H1 (cell line): ENCODE measurements around the gene PRPF4. TPM values are rescaled to one million over a fixed set of nuclear protein-coding genes. Genes with fewer than 3 reads are reported as not detected.

Experiments used
- CTCF ChIA-PET: fragments of 300-600 bp; sonication (Branson Sonifier 250); formaldehyde crosslinking; loops from one replicate; lab custom pipeline; 2021; ENCODE audit not compliant: partially characterized antibody; lab: Charles Lee
- POLR2A ChIA-PET: fragments of 300-600 bp; sonication (Branson Sonifier 250); formaldehyde crosslinking; loops from one replicate; lab custom pipeline; 2021; ENCODE audit warnings: inconsistent platforms; ENCODE audit not compliant: partially characterized antibody; lab: Charles Lee
- DNase-seq, 2 experiments: peaks; one replicate each; pipeline versions ENCODE4 v3.0.0 to v3.0.0-alpha.2; 2010 to 2022; ENCODE audit warnings: low spot score in 2 of 2, low read depth in 1 of 2, mixed read lengths in 1 of 2
- FAIRE-seq: peaks from 2 replicates; lab custom pipeline; 2011; peaks lifted over from hg19 to GRCh38; lab: Jason Lieb, UNC
- H2AFZ ChIP-seq: 2 replicates; pipeline ENCODE4 v1.8.1; 2012; ENCODE audit warnings: low read length, inconsistent platforms
- H2AK5ac ChIP-seq: 2 replicates; pipeline ENCODE4 v1.6.1; 2013; ENCODE audit warnings: low read depth, low read length
- H2BK120ac ChIP-seq: replicated peaks from 2 replicates; pipeline ENCODE3; 2013; ENCODE audit warnings: low read depth, low read length, inconsistent platforms
- H2BK12ac ChIP-seq: 2 replicates; pipeline ENCODE4 v1.6.1; 2013; ENCODE audit warnings: low read depth, low read length
- H2BK15ac ChIP-seq: 2 replicates; pipeline ENCODE4 v1.6.1; 2013; ENCODE audit warnings: low read length
- H2BK20ac ChIP-seq: 2 replicates; pipeline ENCODE4 v1.6.1; 2013; ENCODE audit warnings: low read length
- H2BK5ac ChIP-seq: 2 replicates; pipeline ENCODE4 v1.6.1; 2013; ENCODE audit warnings: low read depth, low read length
- H3K14ac ChIP-seq: 2 replicates; pipeline ENCODE4 v1.6.1; 2013; ENCODE audit warnings: inconsistent platforms; ENCODE audit not compliant: insufficient read length
- H3K18ac ChIP-seq: 2 replicates; pipeline ENCODE4 v1.6.1; 2013; ENCODE audit warnings: low read length; ENCODE audit errors: extremely low read depth
- H3K23ac ChIP-seq: 2 replicates; pipeline ENCODE4 v1.6.1; 2013; ENCODE audit warnings: inconsistent platforms; ENCODE audit not compliant: insufficient read length
- H3K23me2 ChIP-seq: 2 replicates; pipeline ENCODE4 v1.6.1; 2013; ENCODE audit warnings: low read depth, low read length
- H3K27ac ChIP-seq: 2 replicates; pipeline ENCODE4 v1.6.1; 2011; ENCODE audit warnings: low read depth, low read length, inconsistent platforms
- H3K27me3 ChIP-seq, 4 experiments: replicated peaks in 1 of 4; 1 replicate in 1 of 4; 2 replicates in 3 of 4; pipeline versions ENCODE4 v1.6.1 to v1.8.1; 2011 to 2013; ENCODE audit warnings: low read length in 3 of 4, mild to moderate bottlenecking in 3 of 4, inconsistent platforms in 2 of 4, mixed read lengths in 2 of 4, moderate library complexity in 1 of 4; ENCODE audit not compliant: control insufficient read depth in 3 of 4, insufficient read depth in 3 of 4; ENCODE audit errors: extremely low read depth in 1 of 4
- H3K36me3 ChIP-seq, 4 experiments: 2 replicates each; pipeline versions ENCODE4 v1.6.1 to v1.8.1; 2011 to 2013; ENCODE audit warnings: mild to moderate bottlenecking in 4 of 4, low read length in 3 of 4, moderate library complexity in 2 of 4, control low read depth in 1 of 4, inconsistent platforms in 1 of 4; ENCODE audit not compliant: insufficient read depth in 4 of 4, control insufficient read depth in 2 of 4
- H3K4ac ChIP-seq: replicated peaks from 2 replicates; pipeline ENCODE3; 2013; ENCODE audit warnings: low read length, low read depth, mixed read lengths, inconsistent platforms; ENCODE audit not compliant: insufficient read length
- H3K4me1 ChIP-seq, 4 experiments: replicated peaks in 1 of 4; 1 replicate in 1 of 4; 2 replicates in 3 of 4; pipeline versions ENCODE4 v1.6.1 to v1.8.1; 2011 to 2013; ENCODE audit warnings: low read length in 3 of 4, inconsistent platforms in 2 of 4, mixed read lengths in 1 of 4; ENCODE audit not compliant: insufficient read depth in 4 of 4, control insufficient read depth in 3 of 4
- H3K4me2 ChIP-seq, 2 experiments: 2 replicates each; pipeline versions ENCODE4 v1.6.1 to v1.8.1; 2011 to 2013; ENCODE audit warnings: low read depth in 2 of 2, low read length in 2 of 2, control low read depth in 1 of 2, inconsistent platforms in 1 of 2, mild to moderate bottlenecking in 1 of 2; ENCODE audit not compliant: insufficient read depth in 1 of 2
- H3K4me3 ChIP-seq, 4 experiments: fragments of 200-600, 300-600 bp in 1 of 4; sonication (generic), shearing (Covaris generic), sonication (Bioruptor Twin) in 1 of 4; 2 replicates each; pipeline versions ENCODE4 v1.5.1 to v1.8.1; 2011 to 2016; ENCODE audit warnings: low read length in 4 of 4, low read depth in 3 of 4, control low read depth in 2 of 4, inconsistent platforms in 2 of 4, mild to moderate bottlenecking in 2 of 4, mixed read lengths in 1 of 4, moderate library complexity in 1 of 4; ENCODE audit not compliant: insufficient read depth in 2 of 4; ENCODE audit errors: extremely low read depth in 1 of 4
- H3K56ac ChIP-seq: replicated peaks from 2 replicates; pipeline ENCODE3; 2013; ENCODE audit warnings: low read depth, mild to moderate bottlenecking, mixed read lengths, low read length, inconsistent platforms; ENCODE audit not compliant: insufficient read length
- H3K79me1 ChIP-seq: 2 replicates; pipeline ENCODE4 v1.6.1; 2013; ENCODE audit warnings: low read depth, low read length, control low read depth
- H3K79me2 ChIP-seq, 2 experiments: 2 replicates each; pipeline versions ENCODE4 v1.6.1 to v1.8.1; 2012 to 2013; ENCODE audit warnings: low read length in 2 of 2, mild to moderate bottlenecking in 2 of 2, inconsistent platforms in 1 of 2; ENCODE audit not compliant: insufficient read depth in 2 of 2, control insufficient read depth in 1 of 2
- H3K9ac ChIP-seq, 4 experiments: replicated peaks in 1 of 4; 1 replicate in 1 of 4; 2 replicates in 3 of 4; pipeline versions ENCODE4 v1.6.1 to v1.8.1; 2011 to 2013; ENCODE audit warnings: low read depth in 3 of 4, low read length in 3 of 4, control low read depth in 2 of 4, mild to moderate bottlenecking in 2 of 4, moderate library complexity in 2 of 4, inconsistent platforms in 1 of 4; ENCODE audit errors: extremely low read depth in 1 of 4
- H3K9me3 ChIP-seq, 2 experiments: 2 replicates each; pipeline versions ENCODE4 v1.6.1 to v1.8.1; 2012 to 2013; ENCODE audit warnings: mild to moderate bottlenecking in 2 of 2, moderate library complexity in 2 of 2, control low read depth in 1 of 2, inconsistent platforms in 1 of 2, low read depth in 1 of 2, low read length in 1 of 2, mixed read lengths in 1 of 2; ENCODE audit not compliant: insufficient read depth in 2 of 2
- H4K20me1 ChIP-seq, 2 experiments: replicated peaks in 1 of 2; 2 replicates each; pipeline versions ENCODE3 to v1.8.1; 2011 to 2013; ENCODE audit warnings: inconsistent platforms in 2 of 2, low read length in 2 of 2, mild to moderate bottlenecking in 1 of 2; ENCODE audit not compliant: insufficient read depth in 2 of 2, control insufficient read depth in 1 of 2
- H4K5ac ChIP-seq: 2 replicates; pipeline ENCODE4 v1.6.1; 2013; ENCODE audit warnings: low read length, low read depth, mixed read lengths, inconsistent platforms; ENCODE audit not compliant: insufficient read length
- H4K8ac ChIP-seq: 2 replicates; pipeline ENCODE4 v1.8.0; 2013; ENCODE audit warnings: mild to moderate bottlenecking, moderate library complexity, low read length, inconsistent platforms; ENCODE audit not compliant: insufficient read depth; ENCODE audit errors: extremely low read depth
- H4K91ac ChIP-seq: replicated peaks from 2 replicates; pipeline ENCODE3; 2013; ENCODE audit warnings: low read length, mixed read lengths, inconsistent platforms; ENCODE audit not compliant: insufficient read length
- ATF2 ChIP-seq: IDR thresholded peaks from 2 replicates; pipeline ENCODE4 v1.6.1; 2012; ENCODE audit warnings: low read length, inconsistent platforms
- FOSL1 ChIP-seq: IDR thresholded peaks from 2 replicates; pipeline ENCODE4 v1.6.1; 2011; ENCODE audit warnings: mild to moderate bottlenecking, low read depth, low read length, moderate library complexity; ENCODE audit not compliant: insufficient read depth
- GTF2F1 ChIP-seq: IDR thresholded peaks from 2 replicates; pipeline ENCODE4 v1.6.1; 2012; ENCODE audit warnings: low read depth, low read length, improper control_type of control experiment, borderline replicate concordance
- JUN ChIP-seq: IDR thresholded peaks from 2 replicates; pipeline ENCODE4 v1.6.1; 2011; ENCODE audit warnings: low read depth, mild to moderate bottlenecking, improper control_type of control experiment, low read length
- NRF1 ChIP-seq: IDR thresholded peaks from 2 replicates; pipeline ENCODE4 v1.6.1; 2011; ENCODE audit warnings: mild to moderate bottlenecking, low read depth, low read length, improper control_type of control experiment
- POLR2A ChIP-seq, 2 experiments: IDR thresholded peaks; 1 replicate in 1 of 2; 2 replicates in 1 of 2; pipeline ENCODE4 v1.6.1; 2011; ENCODE audit warnings: low read depth in 2 of 2, low read length in 2 of 2, mild to moderate bottlenecking in 2 of 2; ENCODE audit errors: control extremely low read depth in 1 of 2
- POLR2AphosphoS5 ChIP-seq: IDR thresholded peaks from 2 replicates; pipeline ENCODE4 v1.6.1; 2011; ENCODE audit warnings: low read depth, low read length
- RAD21 ChIP-seq, 2 experiments: IDR thresholded peaks in 1 of 2; conservative IDR thresholded peaks in 1 of 2; 2 replicates each; pipeline ENCODE4 v1.6.1; 2011; ENCODE audit warnings: low read depth in 2 of 2, low read length in 2 of 2, improper control_type of control experiment in 1 of 2, inconsistent platforms in 1 of 2, mild to moderate bottlenecking in 1 of 2, moderate library complexity in 1 of 2
- RNF2 ChIP-seq: fragments of 200-900, 300-1000 bp; sonication (generic); IDR thresholded peaks from 2 replicates; pipeline ENCODE4 v1.7.1; 2016; ENCODE audit warnings: borderline replicate concordance, low read depth, mild to moderate bottlenecking, antibody characterized with exemption, low read length; ENCODE audit not compliant: poor library complexity, severe bottlenecking; ENCODE audit errors: missing control alignments
- SAP30 ChIP-seq: fragments of 300-600 bp; sonication (generic); IDR thresholded peaks from 2 replicates; pipeline ENCODE4 v1.7.1; 2012; ENCODE audit warnings: low read length, moderate library complexity, mild to moderate bottlenecking, inconsistent platforms; ENCODE audit not compliant: insufficient read depth, insufficient replicate concordance
- WGBS, 2 experiments: shearing (Covaris generic) in 1 of 2; methylation state at CpG; one replicate each; pipeline versions ENCODE4 v1.1.6 to v1.1.7; 2013 to 2015; ENCODE audit warnings: low lambda C conversion rate in 2 of 2, mixed read lengths in 2 of 2, inconsistent platforms in 1 of 2, low coverage in 1 of 2, missing lambda C conversion rate in 1 of 2; ENCODE audit not compliant: insufficient replicate concordance in 2 of 2, insufficient coverage in 1 of 2, insufficient read length in 1 of 2; ENCODE audit errors: extremely low coverage in 1 of 2, missing lambda C conversion rate in 1 of 2; 5-methylcytosine and 5-hydroxymethylcytosine counted together
- polyA plus RNA-seq, 7 experiments: library from polyadenylated mRNA; depleted of rRNA in 3 of 7; stranded (reverse) in 5 of 7; unstranded in 2 of 7; fragments of >200 nt in 5 of 7; fragments of 200-250 nt in 2 of 7; gene quantifications; 1 replicate in 5 of 7; 2 replicates in 1 of 7; 4 replicates in 1 of 7; pipeline versions ENCODE4 v1.2.1 to v1.2.3, GENCODE V29; 2011 to 2013; ENCODE audit warnings: missing spikeins in 2 of 7, mixed read lengths in 2 of 7
- total RNA-seq: library from RNA; stranded (reverse); fragmentation: NEBNext Ultra II Directional; extraction: Animal tissue kit (Norgen Biotek cat#: 25700); gene quantifications from 2 replicates; pipeline ENCODE4 v1.2.1, GENCODE V29; 2021
- TF ChIP-seq, protein P1 (sequence below): IDR thresholded peaks from 2 replicates; pipeline ENCODE4 v1.6.1; 2012; ENCODE audit warnings: inconsistent platforms

The PRPF4 gene
- total and polyA plus RNA-seq, 2 of the 8 experiments (the other 6 are each of a cell fraction or from before 2014, with no cell fraction given), result 15.2 to 33.4 TPM

DNA sequence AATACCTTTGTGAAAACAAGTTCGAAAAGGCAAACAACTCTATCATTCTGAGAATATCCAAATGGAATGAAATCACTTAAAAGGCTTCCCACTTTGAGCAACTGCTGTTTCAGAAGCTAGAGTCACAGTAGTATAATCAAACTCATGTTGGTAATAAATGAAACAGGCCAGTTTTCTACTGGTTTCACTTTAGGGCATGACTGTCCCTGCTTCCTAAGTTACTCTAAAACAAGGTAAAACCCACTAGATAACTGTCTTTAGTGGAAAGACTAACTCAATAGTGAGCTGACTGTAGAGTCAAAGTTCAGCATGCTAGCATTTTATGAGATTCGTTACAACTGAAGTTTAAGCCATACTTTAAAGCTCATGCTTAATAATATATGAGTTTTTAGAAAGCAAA, 6.1 kb upstream of the PRPF4 start:
- Histone ChIP-seq H2BK15ac (no peak overlapping the region), H3K27me3 (no peaks in the 10 kb centered on the region), H3K18ac (no peak overlapping the region), H2AK5ac (no peak overlapping the region), H3K79me2 (no peaks in the 10 kb centered on the region; a peak in 1 of 4 replicates), H4K5ac (no peak overlapping the region), H2BK12ac (no peak overlapping the region), H3K14ac (no peak overlapping the region), H3K56ac (no peak overlapping the region), H2AFZ (no peak overlapping the region), H4K91ac (no peak overlapping the region), H3K79me1 (no peaks in the 10 kb centered on the region), H2BK20ac (no peak overlapping the region), H4K20me1 (peaks cover 0 to 2% of the 10 kb centered on the region in 2 experiments), H3K4me2 (no peak overlapping the region), H3K4me1 (no peaks in the 10 kb centered on the region), H3K4ac (no peak overlapping the region), H3K9ac (no peak overlapping the region), H3K23ac (no peak overlapping the region), H3K4me3 (no peak overlapping the region), H4K8ac (no peak overlapping the region), H3K27ac (no peak overlapping the region), H2BK5ac (no peak overlapping the region), H3K36me3 (peaks cover 3 to 27% (median 16%) of the 10 kb centered on the region in 4 experiments), H3K23me2 (no peaks in the 10 kb centered on the region), H3K9me3 (no peaks in the 10 kb centered on the region), H2BK120ac (no peak overlapping the region)
- POLR2A ChIA-PET, result interaction anchor here (1.2 kb wide), 1 partner anchor 47 kb away, joined by 3 read pairs; the partner anchor contains the start of gene SLC31A1
- 89% methylated on average over 2 of the region's 2 CpGs; no CpG with 5 or more reads in 1 of the 2 experiments for WGBS, 2 experiments
- no peak for FAIRE-seq
- CTCF ChIA-PET, result interaction anchor here (0.9 to 1.3 kb wide), 2 partner anchors 79 to 140 kb away, joined by 4 read pairs; no protein-coding TSS in a partner anchor
- no peak for DNase-seq
- TF ChIP-seq SAP30 (no peak), GTF2F1 (no peak), POLR2AphosphoS5 (no peak), POLR2A (IDR thresholded peaks at IDR 0.05; ENCODE audit: control extremely low read depth in 1 of 2, low read depth in 2 of 2, low read length in 2 of 2) (no peak), JUN (no peak), ATF2 (no peak), FOSL1 (no peak), NRF1 (no peak), RNF2 (no peak), RAD21 (IDR thresholded peaks at IDR 0.05 in 1 of 2, conservative IDR thresholded peaks at IDR 0.05 in 1 of 2; ENCODE audit: low read depth in 2 of 2, low read length in 2 of 2) (no peak)
- TF ChIP-seq, protein P1, sequence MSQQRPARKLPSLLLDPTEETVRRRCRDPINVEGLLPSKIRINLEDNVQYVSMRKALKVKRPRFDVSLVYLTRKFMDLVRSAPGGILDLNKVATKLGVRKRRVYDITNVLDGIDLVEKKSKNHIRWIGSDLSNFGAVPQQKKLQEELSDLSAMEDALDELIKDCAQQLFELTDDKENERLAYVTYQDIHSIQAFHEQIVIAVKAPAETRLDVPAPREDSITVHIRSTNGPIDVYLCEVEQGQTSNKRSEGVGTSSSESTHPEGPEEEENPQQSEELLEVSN, result no peak
